Measurements from ENCODE around the gene BMP8A.

GRCh38 chr1:39531526-39531925 is 40.1 kb downstream of the BMP8A start:
- no peak for TF ChIP-seq CTCF (IDR thresholded peaks at IDR 0.05)
- TF ChIP-seq EZH2phosphoT487 (IDR thresholded peaks at IDR 0.05): no peak
